Endothelial cell of umbilical vein (primary cell): ENCODE data around the gene LRRC59.

ENCODE experiments used
- CTCF ChIP-seq, 2 donors: IDR thresholded peaks; 1 replicate in 1 of 2; 2 replicates in 1 of 2; pipeline ENCODE4 v1.5.1; 2011; ENCODE audit warnings: low read length in 2 of 2, mild to moderate bottlenecking in 2 of 2, moderate library complexity in 2 of 2, control low read depth in 1 of 2, inconsistent platforms in 1 of 2, low read depth in 1 of 2; ENCODE audit not compliant: insufficient read depth in 1 of 2; ENCODE audit errors: extremely low read depth in 1 of 2
- JUN ChIP-seq: IDR thresholded peaks from 2 replicates; pipeline ENCODE4 v1.6.1; 2011; ENCODE audit warnings: borderline replicate concordance, low read depth; ENCODE audit not compliant: insufficient read length, insufficient read depth
- POLR2AphosphoS5 ChIP-seq: IDR thresholded peaks from 2 replicates; pipeline ENCODE4 v1.6.1; 2012; ENCODE audit warnings: low read depth, mild to moderate bottlenecking, control low read depth, low read length, moderate library complexity; ENCODE audit not compliant: insufficient read depth

- TF ChIP-seq CTCF (IDR thresholded peaks at IDR 0.05; ENCODE audit: extremely low read depth in 1 of 2, insufficient read depth in 1 of 2, low read depth in 1 of 2, low read length in 2 of 2) = no peak
- TF ChIP-seq POLR2AphosphoS5 = no peak
- TF ChIP-seq JUN = no peak
Measured at GRCh38 chr17:50362661-50363060, 34.7 kb downstream of the LRRC59 start.
